ENCODE results near the gene GALNT18.

Gene GALNT18

GRCh38 chr11:11391796-11392463 is 229.9 kb downstream of the GALNT18 start:
- Histone ChIP-seq H3K27me3 (no peaks in the 10 kb centered on the region), H3K9me3 (no peaks in the 10 kb centered on the region), H3K36me3 (no peaks in the 10 kb centered on the region), H3K4me1 (no peaks in the 10 kb centered on the region), H3K4me3 (ENCODE audit: low read depth, low read length) (no peak overlapping the region)
- no peak for DNase-seq
- no peak for TF ChIP-seq CTCF (IDR thresholded peaks at IDR 0.05; ENCODE audit: low read depth, low read length)

GRCh38 chr11:11391169-11391568 is 230.6 kb downstream of the GALNT18 start:
- no peak overlapping the region for H3K4me3 ChIP-seq (ENCODE audit: low read depth, low read length)
- no peak for TF ChIP-seq CTCF (IDR thresholded peaks at IDR 0.05; ENCODE audit: low read depth, low read length)
- DNase-seq: no peak

GRCh38 chr11:11390068-11390771 is 231.6 kb downstream of the GALNT18 start:
- no peak for TF ChIP-seq CTCF (IDR thresholded peaks at IDR 0.05; ENCODE audit: low read depth, low read length)
- DNase-seq: no peak
- no peaks in the 10 kb centered on the region for H3K36me3 ChIP-seq
- no peaks in the 10 kb centered on the region for H3K27me3 ChIP-seq
- no peak overlapping the region for H3K4me3 ChIP-seq (ENCODE audit: low read depth, low read length)
- no peaks in the 10 kb centered on the region for H3K4me1 ChIP-seq
- H3K9me3 ChIP-seq: no peaks in the 10 kb centered on the region

More at GRCh38 chr11:11391169-11391568, 230.6 kb downstream of the GALNT18 start:
- no peaks in the 10 kb centered on the region for H3K36me3 ChIP-seq
- H3K9me3 ChIP-seq: no peaks in the 10 kb centered on the region
- no peaks in the 10 kb centered on the region for H3K4me1 ChIP-seq
- H3K27me3 ChIP-seq: no peaks in the 10 kb centered on the region

- Histone ChIP-seq H3K4me1 (no peaks in the 10 kb centered on the region), H3K9me3 (no peaks in the 10 kb centered on the region), H3K36me3 (no peaks in the 10 kb centered on the region), H3K27me3 (no peaks in the 10 kb centered on the region), H3K4me3 (ENCODE audit: low read depth, low read length) (no peak overlapping the region)
- no peak for DNase-seq
- no peak for TF ChIP-seq CTCF (IDR thresholded peaks at IDR 0.05; ENCODE audit: low read depth, low read length)
Observed at GRCh38 chr11:11389238-11389637, 232.6 kb downstream of the GALNT18 start.

GRCh38 chr11:11387622-11388305 is 234.0 kb downstream of the GALNT18 start:
- DNase-seq: no peak
- H3K36me3 ChIP-seq: no peaks in the 10 kb centered on the region
- H3K27me3 ChIP-seq: no peaks in the 10 kb centered on the region
- H3K9me3 ChIP-seq: no peaks in the 10 kb centered on the region
- no peaks in the 10 kb centered on the region for H3K4me1 ChIP-seq
- TF ChIP-seq CTCF (IDR thresholded peaks at IDR 0.05; ENCODE audit: low read depth, low read length): no peak
- no peak overlapping the region for H3K4me3 ChIP-seq (ENCODE audit: low read depth, low read length)

- no peaks in the 10 kb centered on the region for H3K27me3 ChIP-seq
- TF ChIP-seq CTCF (IDR thresholded peaks at IDR 0.05; ENCODE audit: low read depth, low read length): no peak
Observed at GRCh38 chr11:11387207-11387606, 234.6 kb downstream of the GALNT18 start.

More at GRCh38 chr11:11387207-11387606, 234.6 kb downstream of the GALNT18 start:
- no peaks in the 10 kb centered on the region for H3K4me1 ChIP-seq
- H3K4me3 ChIP-seq (ENCODE audit: low read depth, low read length): no peak overlapping the region
- H3K9me3 ChIP-seq: no peaks in the 10 kb centered on the region
- no peak for DNase-seq
- no peaks in the 10 kb centered on the region for H3K36me3 ChIP-seq
